DND-41 (cell line): ENCODE data around the gene SLC24A2.

Experiments
- EZH2 ChIP-seq: IDR thresholded peaks from 3 replicates; pipeline ENCODE4 v1.6.1; 2012; ENCODE audit warnings: borderline replicate concordance, low read depth, mild to moderate bottlenecking, moderate library complexity, low read length, inconsistent platforms; ENCODE audit not compliant: severe bottlenecking
- TF ChIP-seq, protein P1 (sequence below): IDR thresholded peaks from 2 replicates; pipeline ENCODE4 v1.5.1; 2012; ENCODE audit warnings: borderline replicate concordance, low read length, moderate library complexity, mild to moderate bottlenecking; ENCODE audit not compliant: poor library complexity, severe bottlenecking; ENCODE audit errors: extremely low read depth

DNA sequence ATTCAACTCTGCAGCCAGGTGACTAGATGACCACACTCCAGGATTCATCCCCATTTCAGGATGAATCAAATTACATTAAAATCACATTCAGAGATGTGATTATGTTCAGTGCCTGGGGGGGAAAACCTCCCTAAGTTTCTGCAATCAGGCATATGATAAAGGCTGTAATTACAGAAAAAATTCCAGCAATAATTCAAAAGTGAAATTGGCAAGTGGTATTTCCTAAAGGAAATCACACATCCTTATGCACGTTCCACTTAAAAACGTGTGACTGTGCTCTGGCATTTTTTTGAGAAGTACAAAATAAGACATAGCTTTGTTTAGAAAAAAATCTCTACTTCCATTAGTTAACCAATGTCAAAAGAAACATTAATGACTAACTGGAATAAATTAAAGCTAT lies 5.3 kb downstream of the SLC24A2 start:
- TF ChIP-seq, protein P1, sequence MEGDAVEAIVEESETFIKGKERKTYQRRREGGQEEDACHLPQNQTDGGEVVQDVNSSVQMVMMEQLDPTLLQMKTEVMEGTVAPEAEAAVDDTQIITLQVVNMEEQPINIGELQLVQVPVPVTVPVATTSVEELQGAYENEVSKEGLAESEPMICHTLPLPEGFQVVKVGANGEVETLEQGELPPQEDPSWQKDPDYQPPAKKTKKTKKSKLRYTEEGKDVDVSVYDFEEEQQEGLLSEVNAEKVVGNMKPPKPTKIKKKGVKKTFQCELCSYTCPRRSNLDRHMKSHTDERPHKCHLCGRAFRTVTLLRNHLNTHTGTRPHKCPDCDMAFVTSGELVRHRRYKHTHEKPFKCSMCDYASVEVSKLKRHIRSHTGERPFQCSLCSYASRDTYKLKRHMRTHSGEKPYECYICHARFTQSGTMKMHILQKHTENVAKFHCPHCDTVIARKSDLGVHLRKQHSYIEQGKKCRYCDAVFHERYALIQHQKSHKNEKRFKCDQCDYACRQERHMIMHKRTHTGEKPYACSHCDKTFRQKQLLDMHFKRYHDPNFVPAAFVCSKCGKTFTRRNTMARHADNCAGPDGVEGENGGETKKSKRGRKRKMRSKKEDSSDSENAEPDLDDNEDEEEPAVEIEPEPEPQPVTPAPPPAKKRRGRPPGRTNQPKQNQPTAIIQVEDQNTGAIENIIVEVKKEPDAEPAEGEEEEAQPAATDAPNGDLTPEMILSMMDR: no peak
- TF ChIP-seq EZH2: no peak
